DOHH2 (cell line): ENCODE measurements around the gene ZNF578.

Experiments
- H3F3A ChIP-seq: fragments of 200-600 bp; sonication (generic), shearing (Covaris generic); 2 replicates; pipeline ENCODE4 v1.6.0; 2016; ENCODE audit warnings: antibody characterized with exemption, mild to moderate bottlenecking; ENCODE audit not compliant: control insufficient read depth, insufficient read depth
- H3K27ac ChIP-seq: fragments of 200-600 bp; sonication (generic); 2 replicates; pipeline ENCODE4 v1.5.1; 2014; ENCODE audit warnings: low read depth, mild to moderate bottlenecking, low read length, moderate library complexity
- H3K27me3 ChIP-seq: fragments of 200-600 bp; sonication (generic); 2 replicates; pipeline ENCODE4 v1.6.1; 2014; ENCODE audit warnings: mild to moderate bottlenecking, low read length, mixed read lengths; ENCODE audit not compliant: control insufficient read depth
- H3K36me3 ChIP-seq: fragments of 200-600 bp; sonication (generic); 2 replicates; pipeline ENCODE4 v1.6.1; 2014; ENCODE audit warnings: mild to moderate bottlenecking, low read length, moderate library complexity, mixed read lengths; ENCODE audit not compliant: control insufficient read depth
- H3K4me1 ChIP-seq: fragments of 200-600 bp; sonication (generic); 2 replicates; pipeline ENCODE4 v1.6.1; 2014; ENCODE audit warnings: mild to moderate bottlenecking, low read length, mixed read lengths; ENCODE audit not compliant: control insufficient read depth
- H3K4me2 ChIP-seq: fragments of 200-600 bp; sonication (generic); 2 replicates; pipeline ENCODE4 v1.6.0; 2014; ENCODE audit warnings: mild to moderate bottlenecking, low read length, moderate library complexity
- H3K4me3 ChIP-seq: fragments of 200-600 bp; sonication (generic); 2 replicates; pipeline ENCODE4 v1.5.1; 2014; ENCODE audit warnings: mild to moderate bottlenecking, low read length, mixed read lengths
- H3K79me2 ChIP-seq: fragments of 200-600 bp; sonication (generic); 2 replicates; pipeline ENCODE4 v1.6.1; 2014; ENCODE audit warnings: mild to moderate bottlenecking, low read length, mixed read lengths; ENCODE audit not compliant: control insufficient read depth
- H3K9me2 ChIP-seq: fragments of 200-600 bp; sonication (generic); replicated peaks from 2 replicates; pipeline ENCODE4 v1.6.1; 2014; ENCODE audit warnings: mild to moderate bottlenecking, low read length, mixed read lengths; ENCODE audit not compliant: control insufficient read depth
- H3K9me3 ChIP-seq: fragments of 200-600 bp; sonication (generic); 2 replicates; pipeline ENCODE4 v1.6.1; 2014; ENCODE audit warnings: antibody characterized with exemption, low read length, mixed read lengths; ENCODE audit not compliant: control insufficient read depth, insufficient read depth
- H4K20me1 ChIP-seq: fragments of 200-600 bp; sonication (generic); 2 replicates; pipeline ENCODE4 v1.6.0; 2014; ENCODE audit warnings: low read depth, mild to moderate bottlenecking, antibody characterized with exemption, low read length, moderate library complexity; ENCODE audit not compliant: control insufficient read depth, insufficient read depth
- EZH2phosphoT487 ChIP-seq: fragments of 200-600 bp; sonication (generic); IDR thresholded peaks from 2 replicates; pipeline ENCODE4 v1.6.1; 2017; ENCODE audit warnings: borderline replicate concordance, mild to moderate bottlenecking, antibody characterized with exemption, low read length, moderate library complexity, mixed read lengths
- TF ChIP-seq, protein P1 (sequence below): fragments of 200-600 bp; sonication (generic); IDR thresholded peaks from one replicate; pipeline ENCODE4 v1.5.1; 2014; ENCODE audit warnings: antibody characterized with exemption, mild to moderate bottlenecking, low read depth, low read length; ENCODE audit not compliant: poor library complexity, severe bottlenecking

The ZNF578 gene

DNA sequence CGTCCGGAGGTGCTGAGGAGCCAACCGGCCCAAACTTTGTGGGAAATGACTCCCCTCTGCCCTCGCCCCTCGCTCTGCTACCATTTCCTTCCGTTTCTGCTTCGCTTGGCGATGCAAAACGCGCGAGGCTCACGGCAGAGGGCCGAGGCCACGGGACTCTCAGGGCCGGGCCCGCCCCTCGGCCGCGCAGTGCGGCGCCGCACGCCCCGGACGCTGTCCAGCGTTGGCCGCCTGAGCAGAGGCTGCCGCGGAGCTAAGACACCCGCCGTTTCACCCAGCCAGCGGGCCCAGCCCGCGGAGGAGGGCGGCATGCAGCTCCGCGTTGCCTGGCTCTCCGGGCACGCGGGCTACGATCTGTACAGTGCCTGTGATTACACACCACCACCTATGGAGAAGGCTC lies 2.1 kb upstream of the ZNF578 start:
- Histone ChIP-seq H3K27me3 (no peaks in the 10 kb centered on the region), H3F3A (no peaks in the 10 kb centered on the region), H3K9me3 (peaks cover 16% of the 10 kb centered on the region), H3K9me2 (no peaks in the 10 kb centered on the region), H3K79me2 (no peaks in the 10 kb centered on the region), H4K20me1 (no peaks in the 10 kb centered on the region), H3K4me1 (no peaks in the 10 kb centered on the region), H3K36me3 (no peaks in the 10 kb centered on the region), H3K4me2 (no peak overlapping the region), H3K4me3 (no peak overlapping the region), H3K27ac (no peak overlapping the region)
- TF ChIP-seq, protein P1, sequence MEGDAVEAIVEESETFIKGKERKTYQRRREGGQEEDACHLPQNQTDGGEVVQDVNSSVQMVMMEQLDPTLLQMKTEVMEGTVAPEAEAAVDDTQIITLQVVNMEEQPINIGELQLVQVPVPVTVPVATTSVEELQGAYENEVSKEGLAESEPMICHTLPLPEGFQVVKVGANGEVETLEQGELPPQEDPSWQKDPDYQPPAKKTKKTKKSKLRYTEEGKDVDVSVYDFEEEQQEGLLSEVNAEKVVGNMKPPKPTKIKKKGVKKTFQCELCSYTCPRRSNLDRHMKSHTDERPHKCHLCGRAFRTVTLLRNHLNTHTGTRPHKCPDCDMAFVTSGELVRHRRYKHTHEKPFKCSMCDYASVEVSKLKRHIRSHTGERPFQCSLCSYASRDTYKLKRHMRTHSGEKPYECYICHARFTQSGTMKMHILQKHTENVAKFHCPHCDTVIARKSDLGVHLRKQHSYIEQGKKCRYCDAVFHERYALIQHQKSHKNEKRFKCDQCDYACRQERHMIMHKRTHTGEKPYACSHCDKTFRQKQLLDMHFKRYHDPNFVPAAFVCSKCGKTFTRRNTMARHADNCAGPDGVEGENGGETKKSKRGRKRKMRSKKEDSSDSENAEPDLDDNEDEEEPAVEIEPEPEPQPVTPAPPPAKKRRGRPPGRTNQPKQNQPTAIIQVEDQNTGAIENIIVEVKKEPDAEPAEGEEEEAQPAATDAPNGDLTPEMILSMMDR: no peak
- TF ChIP-seq EZH2phosphoT487: no peak

- H3K4me2 ChIP-seq: no peak overlapping the region
- no peaks in the 10 kb centered on the region for H3K79me2 ChIP-seq
- H3K27me3 ChIP-seq: no peaks in the 10 kb centered on the region
- H3K4me1 ChIP-seq: no peaks in the 10 kb centered on the region
- no peak for TF ChIP-seq EZH2phosphoT487
- H3F3A ChIP-seq: no peaks in the 10 kb centered on the region
- no peak overlapping the region for H3K4me3 ChIP-seq
- no peaks in the 10 kb centered on the region for H3K9me2 ChIP-seq
- H3K36me3 ChIP-seq: no peaks in the 10 kb centered on the region
- no peaks in the 10 kb centered on the region for H4K20me1 ChIP-seq
- peaks cover 27% of the 10 kb centered on the region; the same call in 1 of the 2 replicates for H3K9me3 ChIP-seq
- no peak overlapping the region for H3K27ac ChIP-seq
These were observed 11.6 kb downstream of the ZNF578 start for GRCh38 chr19:52464798-52465470.

GRCh38 chr19:52473655-52474350 lies 20.4 kb downstream of the ZNF578 start:
- Histone ChIP-seq H3K27me3 (no peaks in the 10 kb centered on the region), H3K27ac (no peak overlapping the region), H4K20me1 (no peaks in the 10 kb centered on the region), H3K4me2 (no peak overlapping the region), H3K9me3 (peaks cover 76% of the 10 kb centered on the region), H3K4me3 (no peak overlapping the region), H3K9me2 (no peaks in the 10 kb centered on the region), H3K4me1 (no peaks in the 10 kb centered on the region), H3K79me2 (no peaks in the 10 kb centered on the region), H3K36me3 (no peaks in the 10 kb centered on the region), H3F3A (no peaks in the 10 kb centered on the region)
- TF ChIP-seq, protein P1: no peak
- no peak for TF ChIP-seq EZH2phosphoT487
